Thymus (tissue), 11 donors: ENCODE data around the gene TSSC4. TPM values are rescaled to one million over a fixed set of nuclear protein-coding genes. Genes with fewer than 3 reads are reported as not detected.

Source experiments
- DNase-seq, 9 donors: peaks; one replicate each; pipeline ENCODE4 v3.0.0-alpha.2; 2013; ENCODE audit warnings: low spot score in 9 of 9, low read depth in 6 of 9, missing footprints in 1 of 9
- H3K27ac ChIP-seq, 2 donors: one replicate each; pipeline ENCODE4 v1.5.1; 2013; ENCODE audit warnings: control low read depth in 1 of 2, low read depth in 1 of 2, low read length in 1 of 2, mild to moderate bottlenecking in 1 of 2, moderate library complexity in 1 of 2
- H3K27me3 ChIP-seq, 2 donors: one replicate each; pipeline ENCODE4 v1.5.1; 2013; ENCODE audit warnings: low read length in 1 of 2; ENCODE audit not compliant: control insufficient read depth in 2 of 2, insufficient read depth in 1 of 2
- H3K36me3 ChIP-seq, 2 donors: one replicate each; pipeline ENCODE4 v1.5.1; 2013; ENCODE audit warnings: low read length in 1 of 2, mild to moderate bottlenecking in 1 of 2, moderate library complexity in 1 of 2; ENCODE audit not compliant: control insufficient read depth in 2 of 2, insufficient read depth in 2 of 2
- H3K4me1 ChIP-seq, 2 donors: one replicate each; pipeline ENCODE4 v1.5.1; 2013; ENCODE audit warnings: low read length in 2 of 2; ENCODE audit not compliant: control insufficient read depth in 2 of 2, insufficient read depth in 2 of 2
- H3K4me3 ChIP-seq, 2 donors: one replicate each; pipeline ENCODE4 v1.5.1; 2013; ENCODE audit warnings: low read length in 2 of 2, control low read depth in 1 of 2, mild to moderate bottlenecking in 1 of 2
- H3K9me3 ChIP-seq, 2 donors: one replicate each; pipeline ENCODE4 v1.5.1; 2013; ENCODE audit warnings: low read length in 1 of 2, mild to moderate bottlenecking in 1 of 2; ENCODE audit not compliant: control insufficient read depth in 2 of 2, insufficient read depth in 1 of 2
- WGBS: extraction: QIAGEN DNeasy Blood & Tissue Kit; methylation state at CpG from one replicate; pipeline ENCODE4 v1.1.7; 2013; 5-methylcytosine and 5-hydroxymethylcytosine counted together
- polyA plus RNA-seq: library from polyadenylated mRNA; stranded (reverse); fragments of 200-250 nt; gene quantifications from one replicate; pipeline ENCODE4 v1.2.3, GENCODE V29; 2013
- total RNA-seq: library from RNA; stranded (reverse); fragments of 120-200 nt; gene quantifications from one replicate; pipeline ENCODE4 v1.2.4, GENCODE V29; 2013
- donor health status: healthy.

Gene TSSC4
- total and polyA plus RNA-seq, 2 donors, result 56.8 to 62.0 TPM

- H3K27ac ChIP-seq, result peak overlapping the region; percentile 60 to 88
- H3K27me3 ChIP-seq, result no peaks in the 10 kb centered on the region
- peak in 3 of 9 donors; percentile 38 to 65 (median 52) for DNase-seq
- H3K9me3 ChIP-seq, result no peaks in the 10 kb centered on the region
- no peak overlapping the region for H3K4me3 ChIP-seq
- peaks cover 27 to 48% of the 10 kb centered on the region in 2 donors for H3K36me3 ChIP-seq
- WGBS, result 21% methylated on average over 14 of the region's 14 CpGs
- H3K4me1 ChIP-seq, result peaks cover 57 to 64% of the 10 kb centered on the region in 2 donors
These were observed 11.0 kb upstream of the TSSC4 start for GRCh38 chr11:2389377-2390026.

GRCh38 chr11:2390091-2390724 lies 10.3 kb upstream of the TSSC4 start:
- WGBS, result 87% methylated on average over 23 of the region's 23 CpGs
- DNase-seq, result no peak
- no peaks in the 10 kb centered on the region for H3K27me3 ChIP-seq
- no peaks in the 10 kb centered on the region for H3K9me3 ChIP-seq
- peaks cover 50 to 57% of the 10 kb centered on the region in 2 donors for H3K4me1 ChIP-seq
- peaks cover 35 to 54% of the 10 kb centered on the region in 2 donors for H3K36me3 ChIP-seq
- no peak overlapping the region for H3K4me3 ChIP-seq
- H3K27ac ChIP-seq, result peak overlapping the region; percentile 21 to 88

- H3K27me3 ChIP-seq, result no peaks in the 10 kb centered on the region
- DNase-seq, result peak in 1 of 9 donors; percentile 41
- no peaks in the 10 kb centered on the region for H3K9me3 ChIP-seq
- peaks cover 48 to 52% of the 10 kb centered on the region in 2 donors for H3K4me1 ChIP-seq
- no peak overlapping the region for H3K27ac ChIP-seq
- peaks cover 40 to 59% of the 10 kb centered on the region in 2 donors for H3K36me3 ChIP-seq
- 41% methylated on average over 8 of the region's 8 CpGs for WGBS
- no peak overlapping the region for H3K4me3 ChIP-seq
These were observed 9.8 kb upstream of the TSSC4 start for GRCh38 chr11:2390725-2391151.

- Histone ChIP-seq H3K4me1 (peaks cover 41 to 46% of the 10 kb centered on the region in 2 donors), H3K9me3 (no peaks in the 10 kb centered on the region), H3K27ac (no peak overlapping the region), H3K36me3 (peaks cover 46 to 65% of the 10 kb centered on the region in 2 donors), H3K4me3 (no peak overlapping the region), H3K27me3 (no peaks in the 10 kb centered on the region)
- WGBS, result 93% methylated on average over 20 of the region's 20 CpGs
- no peak for DNase-seq
These were observed 9.2 kb upstream of the TSSC4 start for GRCh38 chr11:2391181-2391975.

GRCh38 chr11:2392241-2392959 lies 8.2 kb upstream of the TSSC4 start:
- Histone ChIP-seq H3K4me1 (peaks cover 31 to 35% of the 10 kb centered on the region in 2 donors), H3K27ac (no peak overlapping the region), H3K9me3 (no peaks in the 10 kb centered on the region), H3K36me3 (peaks cover 55 to 72% of the 10 kb centered on the region in 2 donors), H3K4me3 (no peak overlapping the region), H3K27me3 (no peaks in the 10 kb centered on the region)
- no peak for DNase-seq
- WGBS, result 95% methylated on average over 26 of the region's 26 CpGs

- no peak for DNase-seq
- no peaks in the 10 kb centered on the region for H3K27me3 ChIP-seq
- no peak overlapping the region for H3K4me3 ChIP-seq
- H3K9me3 ChIP-seq, result no peaks in the 10 kb centered on the region
- WGBS, result 92% methylated on average over 27 of the region's 27 CpGs
- H3K36me3 ChIP-seq, result peaks cover 55 to 78% of the 10 kb centered on the region in 2 donors
- H3K4me1 ChIP-seq, result peaks cover 22 to 26% of the 10 kb centered on the region in 2 donors
- H3K27ac ChIP-seq, result no peak overlapping the region
These were observed 7.3 kb upstream of the TSSC4 start for GRCh38 chr11:2393111-2393868.

- no peak for DNase-seq
These were observed 6.4 kb upstream of the TSSC4 start for GRCh38 chr11:2393941-2394817.

GRCh38 chr11:2394818-2395105 lies 5.8 kb upstream of the TSSC4 start:
- Histone ChIP-seq H3K4me3 (no peak overlapping the region), H3K36me3 (peaks cover 55 to 74% of the 10 kb centered on the region in 2 donors), H3K4me1 (peaks cover 17 to 24% of the 10 kb centered on the region in 2 donors), H3K27me3 (no peaks in the 10 kb centered on the region), H3K27ac (no peak overlapping the region), H3K9me3 (peaks cover 0 to 5% of the 10 kb centered on the region in 2 donors)
- no peak for DNase-seq
- 90% methylated on average over 8 of the region's 8 CpGs for WGBS

More at GRCh38 chr11:2393941-2394817, 6.4 kb upstream of the TSSC4 start:
- Histone ChIP-seq H3K4me3 (no peak overlapping the region), H3K27ac (no peak overlapping the region), H3K36me3 (peaks cover 55 to 74% of the 10 kb centered on the region in 2 donors), H3K9me3 (peaks cover 0 to 4% of the 10 kb centered on the region in 2 donors), H3K4me1 (peaks cover 18 to 24% of the 10 kb centered on the region in 2 donors), H3K27me3 (no peaks in the 10 kb centered on the region)
- WGBS, result 94% methylated on average over 34 of the region's 34 CpGs
